ENCODE data around the gene KIF25. TPM values are rescaled to one million over a fixed set of nuclear protein-coding genes. Genes with fewer than 3 reads are reported as not detected.

The KIF25 gene
- total RNA-seq, 1 donor from 2014 or later, result not detected

- Histone ChIP-seq H3K4me1 (peaks cover 17% of the 10 kb centered on the region), H3K27me3 (no peaks in the 10 kb centered on the region), H3K4me3 (no peak overlapping the region), H3K36me3 (no peaks in the 10 kb centered on the region), H3K9me3 (no peaks in the 10 kb centered on the region), H3K27ac (no peak overlapping the region)
- intact Hi-C loops (cut with DNase I), result no loop called here
- DNase-seq (ENCODE audit: extremely low spot score in 2 of 2), result no peak
- TF ChIP-seq CTCF (IDR thresholded peaks at IDR 0.05) (no peak), POLR2AphosphoS5 (IDR thresholded peaks at IDR 0.05; ENCODE audit: insufficient read depth in 1 of 2, low read depth in 1 of 2) (no peak), POLR2A (IDR thresholded peaks at IDR 0.05) (no peak)
Observed at GRCh38 chr6:168040856-168041496, 43.5 kb downstream of the KIF25 start.

DNA sequence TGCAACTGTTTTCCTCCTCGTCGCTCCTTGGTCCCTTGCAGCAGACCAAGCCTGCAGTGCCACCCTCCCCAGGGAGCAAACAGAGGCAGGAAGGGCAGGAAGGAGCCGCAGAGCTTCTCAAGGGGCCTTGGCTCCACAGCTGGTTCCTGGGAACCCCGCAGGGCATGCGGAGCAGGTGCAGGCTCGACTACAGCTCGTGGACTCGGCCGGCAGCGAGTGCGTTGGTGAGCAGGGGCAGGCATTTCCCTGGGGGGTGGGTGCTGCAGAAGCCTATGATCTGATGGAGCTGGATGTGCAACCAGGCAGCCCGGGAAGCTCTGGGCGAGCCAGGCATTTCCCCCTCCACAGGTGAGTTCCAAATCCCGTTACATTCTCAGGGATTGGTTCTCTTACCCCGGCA lies 44.5 kb downstream of the KIF25 start:
- DNase-seq (ENCODE audit: extremely low spot score in 2 of 2), result no peak
- Histone ChIP-seq H3K4me1 (peaks cover 14% of the 10 kb centered on the region), H3K27ac (no peak overlapping the region), H3K4me3 (no peak overlapping the region), H3K36me3 (no peaks in the 10 kb centered on the region), H3K27me3 (no peaks in the 10 kb centered on the region), H3K9me3 (no peaks in the 10 kb centered on the region)
- TF ChIP-seq CTCF (IDR thresholded peaks at IDR 0.05), result no peak
- no peak for TF ChIP-seq POLR2AphosphoS5 (IDR thresholded peaks at IDR 0.05; ENCODE audit: insufficient read depth in 1 of 2, low read depth in 1 of 2)
- intact Hi-C loops (cut with DNase I), result no loop called here

DNA sequence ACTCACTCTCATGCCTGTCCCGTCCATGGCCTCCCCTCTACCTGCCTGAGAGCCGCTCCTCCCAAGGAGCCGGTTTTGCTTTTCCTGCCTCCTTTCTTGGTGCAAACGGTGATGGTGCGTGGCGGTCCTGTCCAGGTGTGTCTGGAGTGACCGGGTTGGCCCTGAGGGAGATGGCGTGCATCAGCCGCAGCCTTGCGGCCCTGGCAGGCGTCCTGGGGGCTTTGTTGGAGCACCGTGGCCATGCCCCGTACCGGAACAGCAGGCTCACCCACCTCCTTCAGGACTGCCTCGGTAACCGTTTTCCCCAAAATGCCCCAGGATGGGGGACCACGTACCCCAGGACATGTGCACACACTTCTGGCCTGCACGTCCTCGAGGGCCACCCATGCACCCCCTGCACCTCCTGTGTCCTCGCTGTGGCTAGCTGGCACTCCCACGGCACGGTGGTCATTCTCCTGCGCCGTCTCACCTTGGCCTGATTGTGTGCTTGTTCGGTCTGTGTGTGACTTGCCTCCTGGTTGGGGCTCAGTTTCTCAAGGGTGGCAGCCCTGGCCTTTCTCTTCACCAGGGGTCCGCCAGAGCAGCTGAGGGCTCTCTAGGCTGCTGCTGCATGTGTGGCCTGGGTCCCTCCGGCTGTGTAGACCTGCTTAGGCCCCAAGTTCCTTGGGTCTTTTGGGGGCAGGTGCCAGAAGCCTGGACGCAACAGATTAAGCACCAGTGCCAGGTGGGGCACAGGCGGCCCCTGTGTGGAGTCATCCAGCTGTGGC lies 45.1 kb downstream of the KIF25 start:
- TF ChIP-seq POLR2A (IDR thresholded peaks at IDR 0.05), result no peak
- TF ChIP-seq CTCF (IDR thresholded peaks at IDR 0.05), result no peak
- TF ChIP-seq POLR2AphosphoS5 (IDR thresholded peaks at IDR 0.05; ENCODE audit: insufficient read depth in 1 of 2, low read depth in 1 of 2), result no peak
- no peaks in the 10 kb centered on the region for H3K9me3 ChIP-seq
- no peak overlapping the region for H3K4me3 ChIP-seq
- intact Hi-C loops (cut with DNase I), result no loop called here
- no peak overlapping the region for H3K27ac ChIP-seq
- H3K27me3 ChIP-seq, result no peaks in the 10 kb centered on the region
- peaks cover 14% of the 10 kb centered on the region for H3K4me1 ChIP-seq
- no peaks in the 10 kb centered on the region for H3K36me3 ChIP-seq
- DNase-seq (ENCODE audit: extremely low spot score in 2 of 2), result no peak

GRCh38 chr6:168043193-168043847 lies 45.8 kb downstream of the KIF25 start:
- Histone ChIP-seq H3K36me3 (no peaks in the 10 kb centered on the region), H3K4me3 (no peak overlapping the region), H3K27ac (no peak overlapping the region), H3K9me3 (no peaks in the 10 kb centered on the region), H3K27me3 (no peaks in the 10 kb centered on the region), H3K4me1 (peaks cover 14% of the 10 kb centered on the region)
- DNase-seq (ENCODE audit: extremely low spot score in 2 of 2), result no peak
- TF ChIP-seq POLR2AphosphoS5 (IDR thresholded peaks at IDR 0.05; ENCODE audit: insufficient read depth in 1 of 2, low read depth in 1 of 2) (no peak), CTCF (IDR thresholded peaks at IDR 0.05) (no peak), POLR2A (IDR thresholded peaks at IDR 0.05) (no peak)
- intact Hi-C loops (cut with DNase I), result no loop called here

All from vagina (tissue), 2 donors.